Coronary artery (tissue), 2 donors: Measurements from ENCODE around the gene RNGTT.

Source experiments
- DNase-seq: peaks from one replicate; pipeline ENCODE4 v3.0.0-alpha.2; 2017; ENCODE audit warnings: low spot score
- H3K27ac ChIP-seq, 2 donors: fragments of 200-600 bp; sonication (generic); one replicate each; pipeline ENCODE4 v1.5.1; 2016 to 2019
- H3K4me3 ChIP-seq: fragments of 200-600 bp; sonication (generic); 2 replicates; pipeline ENCODE4 v1.5.1; 2016; ENCODE audit warnings: mild to moderate bottlenecking, moderate library complexity
- CTCF ChIP-seq: fragments of 200-600 bp; sonication (generic); IDR thresholded peaks from one replicate; pipeline ENCODE4 v1.5.1; 2019; ENCODE audit warnings: antibody characterized with exemption

RNGTT gene

GRCh38 chr6:88650979-88651378 lies 312.4 kb downstream of the RNGTT start:
- DNase-seq = no peak
- Histone ChIP-seq H3K4me3 (no peak overlapping the region), H3K27ac (no peak overlapping the region)
- TF ChIP-seq CTCF = no peak

GRCh38 chr6:88650029-88650619 lies 313.3 kb downstream of the RNGTT start:
- TF ChIP-seq CTCF = no peak
- no peak overlapping the region for H3K4me3 ChIP-seq
- no peak overlapping the region for H3K27ac ChIP-seq
- no peak for DNase-seq

- H3K4me3 ChIP-seq = no peak overlapping the region
- no peak for DNase-seq
- TF ChIP-seq CTCF = no peak
- no peak overlapping the region for H3K27ac ChIP-seq
These were observed 322.1 kb downstream of the RNGTT start for GRCh38 chr6:88641178-88641903.

- DNase-seq = no peak
- no peak overlapping the region for H3K4me3 ChIP-seq
- no peak for TF ChIP-seq CTCF
These were observed 325.5 kb downstream of the RNGTT start for GRCh38 chr6:88637761-88638545.

GRCh38 chr6:88636871-88637270 lies 326.5 kb downstream of the RNGTT start:
- TF ChIP-seq CTCF = no peak
- H3K27ac ChIP-seq = no peak overlapping the region
- no peak for DNase-seq

More at GRCh38 chr6:88637761-88638545, 325.5 kb downstream of the RNGTT start:
- H3K27ac ChIP-seq = no peak overlapping the region

GRCh38 chr6:88633782-88634181 lies 329.6 kb downstream of the RNGTT start:
- Histone ChIP-seq H3K27ac (no peak overlapping the region), H3K4me3 (no peak overlapping the region)
- TF ChIP-seq CTCF = no peak
- DNase-seq = no peak

More at GRCh38 chr6:88636871-88637270, 326.5 kb downstream of the RNGTT start:
- H3K4me3 ChIP-seq = no peak overlapping the region
